ENCODE data around the gene CERS1.
A peak's percentile ranks its signal among the peaks of the same experiment; 100 is the strongest.
"Not testable (repeated sequence)": the region's sequence is repeated elsewhere in the genome, so short reads cannot be mapped to it uniquely, and the experiment has no call there.

The CERS1 gene

DNA sequence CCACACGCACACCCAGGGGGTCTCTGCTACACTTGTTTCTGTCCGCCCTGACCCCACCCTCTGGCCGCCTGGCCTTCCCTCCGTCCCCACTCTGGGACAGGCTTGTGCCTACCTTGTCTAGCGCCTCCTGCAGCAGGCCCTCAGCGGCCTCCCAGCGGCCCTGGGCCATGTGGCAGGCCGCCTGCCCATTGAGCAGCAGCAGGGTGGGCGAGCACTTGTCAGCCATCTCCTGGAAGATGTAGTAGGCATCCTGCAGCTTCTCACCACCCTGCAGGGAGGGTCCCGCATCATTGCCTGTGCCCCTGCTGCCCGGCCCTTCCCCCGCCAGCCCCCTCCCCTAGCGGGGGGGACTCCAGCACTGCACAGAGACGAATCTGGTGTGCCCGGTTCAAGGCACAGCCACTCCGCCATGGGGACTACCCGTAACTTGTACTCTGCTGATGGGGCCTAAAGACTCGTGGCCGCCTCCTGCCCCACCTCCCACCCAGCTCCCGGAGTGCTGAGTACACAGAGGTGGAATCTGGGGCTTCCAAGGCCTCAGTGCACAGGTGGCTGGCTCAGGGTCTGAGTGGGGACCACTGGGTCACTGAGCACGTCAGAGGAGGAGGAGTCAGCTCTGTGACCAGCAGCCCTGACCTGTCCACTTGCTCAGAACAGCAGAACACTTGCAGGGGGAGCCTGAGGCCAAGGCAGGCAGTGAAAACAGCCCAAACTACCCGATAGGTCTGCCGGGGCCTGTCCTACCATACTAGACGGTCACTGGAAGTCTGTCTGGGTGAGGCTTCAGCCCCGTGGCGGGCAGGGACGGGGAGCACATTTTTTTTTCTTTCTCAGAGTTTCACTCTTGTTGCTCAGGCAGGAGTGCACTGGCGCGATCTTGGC, 7.4 kb upstream of the CERS1 start:
- Histone ChIP-seq H3K27me3 (ENCODE audit: insufficient read depth, low read length) (no peaks in the 10 kb centered on the region), H3K9me3 (ENCODE audit: insufficient read depth, low read depth, low read length) (no peaks in the 10 kb centered on the region), H3K36me3 (ENCODE audit: insufficient read depth, low read depth, low read length) (peaks cover 4% of the 10 kb centered on the region; the same call in 1 of the 2 replicates), H3K4me1 (ENCODE audit: insufficient read depth, low read length) (no peaks in the 10 kb centered on the region), H3K4me3 (ENCODE audit: low read length) (no peak overlapping the region), H3K9ac (ENCODE audit: low read depth, low read length) (no peak overlapping the region), H3K27ac (ENCODE audit: low read length) (no peak overlapping the region)

DNA sequence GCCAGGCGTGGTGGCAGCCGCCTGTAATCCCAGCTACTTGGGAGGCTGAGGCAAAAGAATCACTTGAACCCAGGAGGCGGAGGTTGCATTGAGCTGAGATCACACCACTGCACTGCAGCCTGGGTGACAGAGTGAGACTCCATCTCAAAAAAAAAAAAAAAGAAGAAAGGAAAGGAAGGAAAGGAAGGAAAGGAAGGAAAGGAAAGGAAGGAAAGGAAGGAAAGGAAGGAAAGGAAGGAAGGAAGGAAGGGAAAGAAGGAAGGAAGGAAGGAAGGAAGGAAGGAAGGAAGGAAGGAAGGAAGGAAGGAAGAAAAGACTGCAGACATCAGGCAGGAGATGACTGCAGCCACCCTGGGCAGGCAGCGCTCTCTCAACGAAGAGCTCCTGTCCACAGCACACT, 6.6 kb upstream of the CERS1 start:
- H3K9ac ChIP-seq (ENCODE audit: low read depth, low read length); H3K27me3 ChIP-seq (ENCODE audit: insufficient read depth, low read length); H3K27ac ChIP-seq (ENCODE audit: low read length); H3K4me3 ChIP-seq (ENCODE audit: low read length); H3K9me3 ChIP-seq (ENCODE audit: insufficient read depth, low read depth, low read length); H3K36me3 ChIP-seq (ENCODE audit: insufficient read depth, low read depth, low read length); H3K4me1 ChIP-seq (ENCODE audit: insufficient read depth, low read length): not testable (repeated sequence)

DNA sequence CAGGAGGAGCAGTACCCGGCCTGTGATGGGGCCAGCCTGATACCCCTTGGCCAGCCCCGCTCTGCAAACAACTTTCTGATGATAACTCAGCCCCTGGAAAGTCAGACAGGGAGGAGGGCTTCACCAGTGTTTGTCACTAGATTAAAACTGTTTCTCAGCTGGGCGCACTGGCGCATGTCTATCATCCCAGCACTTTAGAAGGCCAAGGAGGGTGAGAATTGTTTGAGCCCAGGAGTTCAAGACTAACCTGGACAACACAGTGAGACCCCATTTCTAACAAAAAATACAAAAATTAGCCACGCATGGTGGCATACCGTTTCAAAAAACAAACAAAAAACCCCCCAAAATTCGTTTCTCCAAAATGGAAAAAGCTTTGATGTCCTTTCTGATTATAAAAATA, 5.5 kb upstream of the CERS1 start:
- peaks cover 11% of the 10 kb centered on the region for H3K27me3 ChIP-seq (ENCODE audit: insufficient read depth, low read length)
- no peak overlapping the region for H3K4me3 ChIP-seq (ENCODE audit: low read length)
- H3K9ac ChIP-seq (ENCODE audit: low read depth, low read length), result no peak overlapping the region
- no peak overlapping the region for H3K27ac ChIP-seq (ENCODE audit: low read length)
- no peaks in the 10 kb centered on the region for H3K9me3 ChIP-seq (ENCODE audit: insufficient read depth, low read depth, low read length)
- H3K4me1 ChIP-seq (ENCODE audit: insufficient read depth, low read length), result no peaks in the 10 kb centered on the region
- no peaks in the 10 kb centered on the region for H3K36me3 ChIP-seq (ENCODE audit: insufficient read depth, low read depth, low read length)

GRCh38 chr19:18900700-18901481, 4.9 kb upstream of the CERS1 start:
- H3K4me3 ChIP-seq (ENCODE audit: low read length), result no peak overlapping the region
- H3K36me3 ChIP-seq (ENCODE audit: insufficient read depth, low read depth, low read length), result no peaks in the 10 kb centered on the region

GRCh38 chr19:18899624-18900560, 3.9 kb upstream of the CERS1 start:
- Histone ChIP-seq H3K4me1 (ENCODE audit: insufficient read depth, low read length) (no peaks in the 10 kb centered on the region; the same call in 1 of the 2 replicates), H3K27ac (ENCODE audit: low read length) (no peak overlapping the region), H3K9ac (ENCODE audit: low read depth, low read length) (no peak overlapping the region), H3K9me3 (ENCODE audit: insufficient read depth, low read depth, low read length) (no peaks in the 10 kb centered on the region), H3K27me3 (ENCODE audit: insufficient read depth, low read length) (peaks cover 18% of the 10 kb centered on the region), H3K4me3 (ENCODE audit: low read length) (no peak overlapping the region), H3K36me3 (ENCODE audit: insufficient read depth, low read depth, low read length) (no peaks in the 10 kb centered on the region)

More at GRCh38 chr19:18900700-18901481, 4.9 kb upstream of the CERS1 start:
- Histone ChIP-seq H3K27me3 (ENCODE audit: insufficient read depth, low read length) (peaks cover 13% of the 10 kb centered on the region), H3K9ac (ENCODE audit: low read depth, low read length) (no peak overlapping the region), H3K4me1 (ENCODE audit: insufficient read depth, low read length) (no peaks in the 10 kb centered on the region), H3K9me3 (ENCODE audit: insufficient read depth, low read depth, low read length) (no peaks in the 10 kb centered on the region), H3K27ac (ENCODE audit: low read length) (no peak overlapping the region)

- Histone ChIP-seq H3K9me3 (ENCODE audit: insufficient read depth, low read depth, low read length) (no peaks in the 10 kb centered on the region), H3K36me3 (ENCODE audit: insufficient read depth, low read depth, low read length) (no peaks in the 10 kb centered on the region), H3K4me3 (ENCODE audit: low read length) (no peak overlapping the region), H3K4me1 (ENCODE audit: insufficient read depth, low read length) (no peaks in the 10 kb centered on the region; the same call in 1 of the 2 replicates), H3K9ac (ENCODE audit: low read depth, low read length) (no peak overlapping the region), H3K27ac (ENCODE audit: low read length) (no peak overlapping the region), H3K27me3 (ENCODE audit: insufficient read depth, low read length) (peaks cover 26% of the 10 kb centered on the region)
These were observed 2.9 kb upstream of the CERS1 start for GRCh38 chr19:18898607-18899408.

- Histone ChIP-seq H3K4me1 (ENCODE audit: insufficient read depth, low read length) (no peaks in the 10 kb centered on the region; the same call in 1 of the 2 replicates), H3K9me3 (ENCODE audit: insufficient read depth, low read depth, low read length) (no peaks in the 10 kb centered on the region), H3K36me3 (ENCODE audit: insufficient read depth, low read depth, low read length) (no peaks in the 10 kb centered on the region), H3K9ac (ENCODE audit: low read depth, low read length) (no peak overlapping the region), H3K4me3 (ENCODE audit: low read length) (no peak overlapping the region), H3K27me3 (ENCODE audit: insufficient read depth, low read length) (peaks cover 27% of the 10 kb centered on the region), H3K27ac (ENCODE audit: low read length) (no peak overlapping the region)
These were observed 2.2 kb upstream of the CERS1 start for GRCh38 chr19:18898081-18898606.

GRCh38 chr19:18897094-18898029, 1.4 kb upstream of the CERS1 start:
- H3K4me3 ChIP-seq (ENCODE audit: low read length), result no peak overlapping the region
- H3K36me3 ChIP-seq (ENCODE audit: insufficient read depth, low read depth, low read length), result no peaks in the 10 kb centered on the region
- no peaks in the 10 kb centered on the region for H3K9me3 ChIP-seq (ENCODE audit: insufficient read depth, low read depth, low read length)
- H3K9ac ChIP-seq (ENCODE audit: low read depth, low read length), result no peak overlapping the region
- H3K27me3 ChIP-seq (ENCODE audit: insufficient read depth, low read length), result peaks cover 27% of the 10 kb centered on the region
- no peak overlapping the region for H3K27ac ChIP-seq (ENCODE audit: low read length)
- no peaks in the 10 kb centered on the region; the same call in 1 of the 2 replicates for H3K4me1 ChIP-seq (ENCODE audit: insufficient read depth, low read length)

GRCh38 chr19:18896421-18896841, 473 bp upstream of the CERS1 start:
- H3K9ac ChIP-seq (ENCODE audit: low read depth, low read length), result no peak overlapping the region
- H3K27me3 ChIP-seq (ENCODE audit: insufficient read depth, low read length), result peaks cover 27% of the 10 kb centered on the region
- H3K27ac ChIP-seq (ENCODE audit: low read length), result no peak overlapping the region
- H3K36me3 ChIP-seq (ENCODE audit: insufficient read depth, low read depth, low read length), result no peaks in the 10 kb centered on the region
- H3K9me3 ChIP-seq (ENCODE audit: insufficient read depth, low read depth, low read length), result no peaks in the 10 kb centered on the region
- H3K4me3 ChIP-seq (ENCODE audit: low read length), result peak overlapping the region; percentile 26; the same call in 1 of the 2 replicates
- no peaks in the 10 kb centered on the region; the same call in 1 of the 2 replicates for H3K4me1 ChIP-seq (ENCODE audit: insufficient read depth, low read length)

Data from iPS-20b (cell line).